OCI-LY1 (cell line): ENCODE measurements around the gene PLEKHD1.
"Not testable (repeated sequence)": the region's sequence is repeated elsewhere in the genome, so short reads cannot be mapped to it uniquely, and the experiment has no call there.

Experiments used
- H2AFZ ChIP-seq: fragments of 200-600 bp; sonication (generic), shearing (Covaris generic); 2 replicates; pipeline ENCODE4 v1.6.0; 2014; ENCODE audit warnings: antibody characterized with exemption, mild to moderate bottlenecking, low read length
- H3F3A ChIP-seq: fragments of 200-600 bp; sonication (generic), shearing (Covaris generic); 2 replicates; pipeline ENCODE4 v1.6.0; 2014; ENCODE audit warnings: mild to moderate bottlenecking, antibody characterized with exemption, low read length, moderate library complexity; ENCODE audit not compliant: insufficient read depth
- H3K27ac ChIP-seq: fragments of 200-600 bp; sonication (generic); 2 replicates; pipeline ENCODE4 v1.5.1; 2014; ENCODE audit warnings: low read length, mixed run types, mild to moderate bottlenecking, low read depth; ENCODE audit not compliant: poor library complexity, severe bottlenecking
- H3K27me3 ChIP-seq: fragments of 200-600 bp; sonication (generic); 2 replicates; pipeline ENCODE4 v1.6.0; 2014; ENCODE audit warnings: antibody characterized with exemption, mild to moderate bottlenecking, low read length, moderate library complexity; ENCODE audit not compliant: insufficient read depth
- H3K36me3 ChIP-seq: fragments of 200-600 bp; sonication (generic); 2 replicates; pipeline ENCODE4 v1.6.1; 2014; ENCODE audit warnings: mild to moderate bottlenecking, antibody characterized with exemption, low read length, moderate library complexity, mixed read lengths; ENCODE audit not compliant: insufficient read depth
- H3K4me1 ChIP-seq: fragments of 200-600 bp; sonication (generic); 2 replicates; pipeline ENCODE4 v1.5.1; 2014; ENCODE audit warnings: mild to moderate bottlenecking, low read length, moderate library complexity; ENCODE audit not compliant: insufficient read depth, severe bottlenecking
- H3K4me2 ChIP-seq: fragments of 200-600 bp; sonication (generic), shearing (Covaris generic); 2 replicates; pipeline ENCODE4 v1.6.1; 2014; ENCODE audit warnings: low read length
- H3K4me3 ChIP-seq: fragments of 200-600 bp; sonication (generic); 2 replicates; pipeline ENCODE4 v1.5.1; 2014; ENCODE audit warnings: low read length, low read depth, mild to moderate bottlenecking, mixed read lengths; ENCODE audit not compliant: poor library complexity, severe bottlenecking
- H3K79me2 ChIP-seq: fragments of 200-600 bp; shearing (Covaris generic); 2 replicates; pipeline ENCODE4 v1.6.1; 2016; ENCODE audit warnings: mixed run types, low read length, mixed read lengths; ENCODE audit not compliant: insufficient read depth
- H3K9ac ChIP-seq: fragments of 200-600 bp; sonication (generic), shearing (Covaris generic); 2 replicates; pipeline ENCODE4 v1.6.1; 2014; ENCODE audit warnings: mild to moderate bottlenecking, low read length, mixed read lengths
- H3K9me2 ChIP-seq: fragments of 200-600 bp; sonication (generic), shearing (Covaris generic); 2 replicates; pipeline ENCODE4 v1.6.1; 2014; ENCODE audit warnings: low read depth, mild to moderate bottlenecking, low read length, mixed read lengths
- H3K9me3 ChIP-seq: fragments of 200-600 bp; shearing (Covaris generic); 2 replicates; pipeline ENCODE4 v1.6.1; 2014; ENCODE audit warnings: low read length, mixed read lengths
- H4K20me1 ChIP-seq: fragments of 200-600 bp; sonication (generic), shearing (Covaris generic); 2 replicates; pipeline ENCODE4 v1.6.0; 2016; ENCODE audit warnings: mild to moderate bottlenecking, low read length; ENCODE audit not compliant: insufficient read depth
- EZH2 ChIP-seq: fragments of 200-600 bp; sonication (generic), shearing (Covaris generic); IDR thresholded peaks from 2 replicates; pipeline ENCODE4 v1.8.0; 2017; ENCODE audit warnings: borderline replicate concordance, mixed run types, mild to moderate bottlenecking, antibody characterized with exemption, low read length, moderate library complexity, mixed read lengths
- TF ChIP-seq, protein P1 (sequence below): fragments of 200-600 bp; sonication (generic), shearing (Covaris generic); IDR thresholded peaks from 2 replicates; pipeline ENCODE4 v1.5.1; 2017; ENCODE audit warnings: mild to moderate bottlenecking, antibody characterized with exemption, low read length, moderate library complexity, mixed read lengths

The PLEKHD1 gene

GRCh38 chr14:69498286-69498685 lies 13.8 kb downstream of the PLEKHD1 start:
- H3F3A ChIP-seq, H3K79me2 ChIP-seq, H3K4me3 ChIP-seq, H3K36me3 ChIP-seq, H3K4me2 ChIP-seq, H3K9ac ChIP-seq, H3K27ac ChIP-seq, H3K27me3 ChIP-seq, H3K9me3 ChIP-seq, H3K4me1 ChIP-seq, H4K20me1 ChIP-seq, H2AFZ ChIP-seq, H3K9me2 ChIP-seq: not testable (repeated sequence)

- no peak for TF ChIP-seq EZH2
- TF ChIP-seq, protein P1, sequence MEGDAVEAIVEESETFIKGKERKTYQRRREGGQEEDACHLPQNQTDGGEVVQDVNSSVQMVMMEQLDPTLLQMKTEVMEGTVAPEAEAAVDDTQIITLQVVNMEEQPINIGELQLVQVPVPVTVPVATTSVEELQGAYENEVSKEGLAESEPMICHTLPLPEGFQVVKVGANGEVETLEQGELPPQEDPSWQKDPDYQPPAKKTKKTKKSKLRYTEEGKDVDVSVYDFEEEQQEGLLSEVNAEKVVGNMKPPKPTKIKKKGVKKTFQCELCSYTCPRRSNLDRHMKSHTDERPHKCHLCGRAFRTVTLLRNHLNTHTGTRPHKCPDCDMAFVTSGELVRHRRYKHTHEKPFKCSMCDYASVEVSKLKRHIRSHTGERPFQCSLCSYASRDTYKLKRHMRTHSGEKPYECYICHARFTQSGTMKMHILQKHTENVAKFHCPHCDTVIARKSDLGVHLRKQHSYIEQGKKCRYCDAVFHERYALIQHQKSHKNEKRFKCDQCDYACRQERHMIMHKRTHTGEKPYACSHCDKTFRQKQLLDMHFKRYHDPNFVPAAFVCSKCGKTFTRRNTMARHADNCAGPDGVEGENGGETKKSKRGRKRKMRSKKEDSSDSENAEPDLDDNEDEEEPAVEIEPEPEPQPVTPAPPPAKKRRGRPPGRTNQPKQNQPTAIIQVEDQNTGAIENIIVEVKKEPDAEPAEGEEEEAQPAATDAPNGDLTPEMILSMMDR = no peak
- Histone ChIP-seq H3K4me3 (no peak overlapping the region), H3K79me2 (no peaks in the 10 kb centered on the region)
Observed at GRCh38 chr14:69499436-69499835, 14.9 kb downstream of the PLEKHD1 start.

GRCh38 chr14:69500096-69500495 lies 15.6 kb downstream of the PLEKHD1 start:
- H4K20me1 ChIP-seq = no peaks in the 10 kb centered on the region
- no peaks in the 10 kb centered on the region for H3K4me1 ChIP-seq
- no peak overlapping the region for H2AFZ ChIP-seq
- H3K4me2 ChIP-seq = no peak overlapping the region
- H3K27ac ChIP-seq = no peak overlapping the region
- H3K36me3 ChIP-seq = no peaks in the 10 kb centered on the region
- H3K9me3 ChIP-seq = no peaks in the 10 kb centered on the region
- no peaks in the 10 kb centered on the region for H3K27me3 ChIP-seq
- no peak overlapping the region for H3K9ac ChIP-seq
- H3K79me2 ChIP-seq = no peaks in the 10 kb centered on the region
- no peak overlapping the region for H3K4me3 ChIP-seq
- no peak for TF ChIP-seq EZH2
- TF ChIP-seq, protein P1 = no peak
- no peaks in the 10 kb centered on the region for H3K9me2 ChIP-seq
- H3F3A ChIP-seq = no peaks in the 10 kb centered on the region

More at GRCh38 chr14:69499436-69499835, 14.9 kb downstream of the PLEKHD1 start:
- Histone ChIP-seq H3K27ac (no peak overlapping the region), H3K4me2 (no peak overlapping the region), H2AFZ (no peak overlapping the region), H3K9me2 (no peaks in the 10 kb centered on the region), H3K27me3 (no peaks in the 10 kb centered on the region), H3F3A (no peaks in the 10 kb centered on the region), H3K9me3 (no peaks in the 10 kb centered on the region), H3K36me3 (no peaks in the 10 kb centered on the region), H3K4me1 (no peaks in the 10 kb centered on the region), H3K9ac (no peak overlapping the region), H4K20me1 (no peaks in the 10 kb centered on the region)

DNA sequence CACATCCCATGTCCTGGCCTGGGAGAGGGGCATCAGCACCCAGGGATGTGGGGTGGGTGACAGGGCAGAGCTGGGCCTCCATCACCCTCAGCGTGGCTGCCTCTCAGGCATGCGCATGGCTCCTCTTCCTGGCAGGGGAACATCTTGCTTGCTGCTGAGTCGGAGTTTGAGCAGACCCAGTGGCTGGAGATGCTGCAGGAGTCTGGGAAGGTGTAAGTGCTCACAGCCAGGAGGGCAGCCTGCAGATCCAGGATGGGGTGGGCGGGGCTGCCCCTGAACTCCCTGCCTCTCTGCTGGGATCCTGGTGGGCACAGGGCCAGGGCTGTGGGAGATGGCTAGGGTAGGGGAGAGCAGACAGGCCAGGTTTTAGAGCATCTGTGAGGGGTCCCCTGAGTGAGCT lies 16.2 kb downstream of the PLEKHD1 start:
- Histone ChIP-seq H4K20me1 (no peaks in the 10 kb centered on the region), H3K9me3 (no peaks in the 10 kb centered on the region), H3K27me3 (no peaks in the 10 kb centered on the region), H3K36me3 (no peaks in the 10 kb centered on the region), H3F3A (no peaks in the 10 kb centered on the region), H3K4me2 (no peak overlapping the region), H3K9me2 (no peaks in the 10 kb centered on the region), H3K4me3 (no peak overlapping the region), H2AFZ (no peak overlapping the region), H3K9ac (no peak overlapping the region), H3K79me2 (no peaks in the 10 kb centered on the region), H3K27ac (no peak overlapping the region), H3K4me1 (no peaks in the 10 kb centered on the region)
- no peak for TF ChIP-seq EZH2
- TF ChIP-seq, protein P1 = no peak
